ENCODE data around the gene GALNT5. TPM values are rescaled to one million over a fixed set of nuclear protein-coding genes. Genes with fewer than 3 reads are reported as not detected.
"Not testable (repeated sequence)": the region's sequence is repeated elsewhere in the genome, so short reads cannot be mapped to it uniquely, and the experiment has no call there.

GALNT5 gene
- total RNA-seq, 4 donors from 2014 or later: 0.08 to 0.71 (median 0.44) TPM

GRCh38 chr2:157339965-157340655 is 82.6 kb downstream of the GALNT5 start:
- H3K4me3 ChIP-seq (ENCODE audit: low read depth, poor library complexity, severe bottlenecking): no peak overlapping the region
- WGBS, 2 donors: 86 to 87% methylated on average over 4 of the region's 4 CpGs
- no peak for DNase-seq (ENCODE audit: low spot score in 2 of 2)
- TF ChIP-seq, protein P1, sequence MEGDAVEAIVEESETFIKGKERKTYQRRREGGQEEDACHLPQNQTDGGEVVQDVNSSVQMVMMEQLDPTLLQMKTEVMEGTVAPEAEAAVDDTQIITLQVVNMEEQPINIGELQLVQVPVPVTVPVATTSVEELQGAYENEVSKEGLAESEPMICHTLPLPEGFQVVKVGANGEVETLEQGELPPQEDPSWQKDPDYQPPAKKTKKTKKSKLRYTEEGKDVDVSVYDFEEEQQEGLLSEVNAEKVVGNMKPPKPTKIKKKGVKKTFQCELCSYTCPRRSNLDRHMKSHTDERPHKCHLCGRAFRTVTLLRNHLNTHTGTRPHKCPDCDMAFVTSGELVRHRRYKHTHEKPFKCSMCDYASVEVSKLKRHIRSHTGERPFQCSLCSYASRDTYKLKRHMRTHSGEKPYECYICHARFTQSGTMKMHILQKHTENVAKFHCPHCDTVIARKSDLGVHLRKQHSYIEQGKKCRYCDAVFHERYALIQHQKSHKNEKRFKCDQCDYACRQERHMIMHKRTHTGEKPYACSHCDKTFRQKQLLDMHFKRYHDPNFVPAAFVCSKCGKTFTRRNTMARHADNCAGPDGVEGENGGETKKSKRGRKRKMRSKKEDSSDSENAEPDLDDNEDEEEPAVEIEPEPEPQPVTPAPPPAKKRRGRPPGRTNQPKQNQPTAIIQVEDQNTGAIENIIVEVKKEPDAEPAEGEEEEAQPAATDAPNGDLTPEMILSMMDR (IDR thresholded peaks at IDR 0.05): no peak
- TF ChIP-seq POLR2A (IDR thresholded peaks at IDR 0.05): no peak
- intact Hi-C loops (cut with DNase I; ENCODE audit: low total_unique reads): no loop called here

- 92 to 100% methylated on average over 1 to 2 of the region's 2 CpGs for WGBS, 2 donors
- intact Hi-C loops (cut with DNase I; ENCODE audit: low total_unique reads); DNase-seq (ENCODE audit: low spot score in 2 of 2); H3K4me3 ChIP-seq (ENCODE audit: low read depth, poor library complexity, severe bottlenecking): not testable (repeated sequence)
Observed at GRCh38 chr2:157341381-157341780, 83.9 kb downstream of the GALNT5 start.

- WGBS, 2 donors: 83 to 92% methylated on average over 2 of the region's 2 CpGs
- intact Hi-C loops (cut with DNase I; ENCODE audit: low total_unique reads): no loop called here
- DNase-seq (ENCODE audit: low spot score in 2 of 2): no peak
- no peak overlapping the region for H3K4me3 ChIP-seq (ENCODE audit: low read depth, poor library complexity, severe bottlenecking)
- TF ChIP-seq POLR2A (IDR thresholded peaks at IDR 0.05): no peak
- TF ChIP-seq, protein P1 (IDR thresholded peaks at IDR 0.05): no peak
Observed at GRCh38 chr2:157345647-157346389, 88.3 kb downstream of the GALNT5 start.

DNA sequence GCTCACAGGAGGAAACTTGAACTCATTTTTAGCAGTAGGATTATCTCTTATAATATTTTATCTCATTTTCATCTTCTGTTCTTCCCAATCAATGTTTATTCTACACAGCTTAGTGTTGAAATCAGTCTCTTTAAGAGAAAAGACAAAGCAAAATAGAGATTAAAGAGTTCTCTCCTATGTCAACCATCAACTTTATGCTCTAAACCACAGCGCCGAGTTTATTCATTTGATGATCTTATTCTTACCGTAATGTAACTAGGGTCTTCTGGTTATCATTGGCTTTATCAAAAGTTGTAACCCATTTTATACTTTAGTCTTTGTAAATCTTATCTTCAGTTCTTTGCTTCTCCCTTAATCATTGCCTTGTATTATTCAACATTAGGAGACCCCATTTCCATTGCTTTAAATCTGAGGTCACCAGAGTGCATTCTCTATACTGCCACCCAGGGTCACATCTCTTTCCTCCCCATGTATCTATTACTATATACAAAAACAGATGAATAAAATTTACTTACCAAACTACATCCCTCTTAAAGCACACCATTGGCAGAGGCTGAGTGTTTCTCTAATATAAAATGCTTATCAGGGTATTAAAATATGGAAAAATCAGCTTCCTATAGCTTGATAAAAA is 90.9 kb downstream of the GALNT5 start:
- H3K4me3 ChIP-seq (ENCODE audit: low read depth, poor library complexity, severe bottlenecking): no peak overlapping the region
- no peak for DNase-seq (ENCODE audit: low spot score in 2 of 2)
- 92% methylated on average over 3 of the region's 3 CpGs for whole genome bisulfite sequencing, 2 donors
- TF ChIP-seq, protein P1 (IDR thresholded peaks at IDR 0.05): no peak
- no peak for TF ChIP-seq POLR2A (IDR thresholded peaks at IDR 0.05)
- intact Hi-C loops (cut with DNase I; ENCODE audit: low total_unique reads): no loop called here

GRCh38 chr2:157349949-157350515 is 92.5 kb downstream of the GALNT5 start:
- H3K4me3 ChIP-seq (ENCODE audit: low read depth, poor library complexity, severe bottlenecking): no peak overlapping the region
- intact Hi-C loops (cut with DNase I; ENCODE audit: low total_unique reads): no loop called here
- TF ChIP-seq, protein P1 (IDR thresholded peaks at IDR 0.05): no peak
- TF ChIP-seq POLR2A (IDR thresholded peaks at IDR 0.05): no peak
- 41 to 62% methylated on average over 1 of the region's 1 CpG for WGBS, 2 donors
- DNase-seq (ENCODE audit: low spot score in 2 of 2): no peak

- no peak for DNase-seq (ENCODE audit: low spot score in 2 of 2)
- intact Hi-C loops (cut with DNase I; ENCODE audit: low total_unique reads): no loop called here
- no peak for TF ChIP-seq POLR2A (IDR thresholded peaks at IDR 0.05)
- TF ChIP-seq, protein P1 (IDR thresholded peaks at IDR 0.05): no peak
- H3K4me3 ChIP-seq (ENCODE audit: low read depth, poor library complexity, severe bottlenecking): no peak overlapping the region
- WGBS, 2 donors: 48 to 50% methylated on average over 1 of the region's 1 CpG
Observed at GRCh38 chr2:157355618-157356017, 98.1 kb downstream of the GALNT5 start.
